NCI-H345 treated with DMSO at 0.1 percent for 48 hours (cell line): ENCODE data around the gene AQP1.
A peak's percentile ranks its signal among the peaks of the same experiment; 100 is the strongest.

Source experiments
- DNase-seq: peaks from one replicate; lab custom pipeline; 2025; ENCODE audit not compliant: unreplicated experiment; lab: John Stamatoyannopoulos, UW

AQP1 gene

DNA sequence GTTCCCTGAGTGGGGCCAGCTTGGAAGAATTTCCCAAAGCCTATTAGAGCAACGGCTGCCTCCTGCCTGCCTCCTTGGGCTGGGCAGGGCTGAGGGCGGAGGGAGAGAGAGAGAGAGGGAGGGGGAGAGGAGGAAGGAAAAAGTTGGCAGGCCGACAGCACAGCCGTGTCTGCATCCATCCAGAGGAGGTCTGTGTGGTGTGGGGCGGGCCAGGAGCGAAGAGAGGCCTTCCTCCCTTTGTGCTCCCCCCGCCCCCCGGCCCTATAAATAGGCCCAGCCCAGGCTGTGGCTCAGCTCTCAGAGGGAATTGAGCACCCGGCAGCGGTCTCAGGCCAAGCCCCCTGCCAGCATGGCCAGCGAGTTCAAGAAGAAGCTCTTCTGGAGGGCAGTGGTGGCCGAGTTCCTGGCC lies at the start of gene AQP1:
TSS of gene AQP1 (plus strand) at position 293 of the 409 bp plus-strand sequence. CDS start at position 350, 57 bp downstream.
- no peak for DNase-seq

DNA sequence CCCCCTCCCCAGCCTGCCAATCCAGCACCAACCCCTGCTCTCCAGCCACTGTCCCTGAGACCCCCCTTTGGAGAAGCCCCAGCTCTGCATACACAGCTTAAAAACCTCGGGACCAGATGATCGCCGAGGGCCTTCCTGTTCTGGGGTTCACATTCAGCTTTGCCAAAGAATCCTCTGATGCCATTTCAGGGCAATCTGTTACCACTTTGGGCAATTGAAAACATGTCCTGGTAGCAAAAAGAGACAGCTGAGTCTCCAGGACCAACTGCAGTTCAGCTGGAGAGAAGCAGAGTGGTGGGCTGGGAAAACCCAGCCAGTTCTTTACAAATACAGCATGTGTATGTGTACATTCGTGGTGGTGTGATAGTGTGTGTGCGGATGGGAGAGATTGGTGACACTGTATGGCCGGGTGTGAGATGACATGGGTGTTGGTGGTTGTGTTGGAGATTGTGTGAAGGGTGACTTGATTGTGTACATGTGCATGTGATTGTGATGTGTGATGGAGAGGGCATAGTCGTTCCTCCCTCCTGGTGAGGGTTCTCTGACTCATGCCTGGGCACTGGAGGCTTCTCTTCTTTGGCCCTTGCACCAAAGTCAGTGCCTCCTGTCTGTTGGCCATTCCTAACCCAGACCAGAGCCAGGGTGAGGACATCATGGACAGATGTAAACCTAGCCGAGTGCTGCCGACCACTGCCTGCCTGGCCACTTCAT lies 48.5 kb upstream of the AQP1 start:
- DNase-seq = no peak

DNA sequence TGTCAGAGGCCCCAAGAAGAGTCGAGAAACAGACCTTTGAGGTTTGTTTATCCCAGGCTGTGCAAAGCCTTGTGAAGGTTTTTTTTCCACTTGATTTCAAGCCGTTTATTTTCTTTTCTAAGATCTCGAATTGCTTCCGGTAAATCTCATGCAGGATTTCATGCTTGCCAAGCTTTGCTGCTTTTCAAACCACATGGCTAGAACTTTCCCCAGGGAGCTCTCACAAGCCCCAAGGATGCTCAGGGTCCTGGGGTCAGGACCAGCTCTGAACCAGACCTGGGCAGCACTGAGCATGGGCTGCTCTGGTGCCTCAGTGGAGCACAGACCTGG lies 48.0 kb upstream of the AQP1 start:
- DNase-seq = no peak

DNA sequence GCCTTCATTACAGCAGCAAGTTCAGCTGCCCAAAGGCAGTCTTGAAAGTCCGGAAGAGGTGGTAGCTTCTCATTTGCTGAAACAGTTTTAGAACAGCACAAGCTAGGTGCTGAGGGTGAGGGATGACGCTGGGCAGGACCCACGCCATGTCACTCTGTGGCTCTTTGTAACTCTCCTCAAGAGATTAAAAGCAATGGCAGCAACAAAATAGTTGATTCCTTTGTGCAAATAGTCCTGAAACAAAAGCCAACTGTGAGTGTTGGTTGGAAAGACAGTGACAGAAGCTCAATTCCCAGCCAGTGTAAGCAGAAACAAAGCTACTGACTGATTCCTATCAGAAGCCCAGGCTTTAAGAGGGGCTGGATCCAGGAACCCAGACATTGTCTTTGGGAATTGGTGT lies 47.6 kb upstream of the AQP1 start:
- DNase-seq = no peak

DNA sequence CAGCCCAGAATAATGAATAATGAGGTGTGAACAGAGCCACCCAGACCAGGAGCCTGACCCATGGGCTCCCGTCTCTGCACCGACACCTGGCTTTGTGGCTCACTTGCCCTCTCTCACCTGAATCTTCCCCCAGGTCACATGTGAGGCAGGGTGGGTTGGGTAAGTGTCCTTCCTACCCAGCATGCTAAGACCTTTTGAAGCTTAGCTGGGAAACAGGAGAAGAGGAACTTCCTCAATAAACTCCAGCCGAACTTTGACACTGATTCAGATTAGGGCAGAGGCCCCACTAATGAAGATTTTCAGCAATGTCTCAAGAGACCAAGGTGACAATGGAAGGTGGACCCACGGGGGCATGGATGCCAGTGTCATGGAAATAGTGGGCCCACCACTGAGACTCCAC lies 46.6 kb upstream of the AQP1 start:
- no peak for DNase-seq

DNA sequence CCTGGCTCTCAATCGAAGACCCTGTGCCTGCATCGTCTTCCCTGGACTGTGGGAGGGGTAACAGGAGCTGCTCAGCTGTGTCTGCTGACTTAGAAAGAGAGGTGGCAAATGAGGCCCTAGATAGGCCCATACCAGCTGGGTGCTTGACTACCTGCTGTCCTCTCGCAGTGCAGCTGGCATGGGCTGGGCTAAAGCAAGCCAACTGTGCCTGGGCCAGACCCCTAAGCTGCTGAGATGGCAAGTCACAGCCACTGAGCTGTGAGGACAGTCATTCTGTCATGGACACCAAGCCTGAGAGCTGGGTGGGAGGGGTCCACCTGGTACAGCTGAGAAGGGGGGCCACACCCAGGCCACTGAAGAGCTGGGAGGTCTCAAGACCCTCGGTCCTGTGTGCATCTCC lies 45.8 kb upstream of the AQP1 start:
- DNase-seq = peak; percentile 67

DNA sequence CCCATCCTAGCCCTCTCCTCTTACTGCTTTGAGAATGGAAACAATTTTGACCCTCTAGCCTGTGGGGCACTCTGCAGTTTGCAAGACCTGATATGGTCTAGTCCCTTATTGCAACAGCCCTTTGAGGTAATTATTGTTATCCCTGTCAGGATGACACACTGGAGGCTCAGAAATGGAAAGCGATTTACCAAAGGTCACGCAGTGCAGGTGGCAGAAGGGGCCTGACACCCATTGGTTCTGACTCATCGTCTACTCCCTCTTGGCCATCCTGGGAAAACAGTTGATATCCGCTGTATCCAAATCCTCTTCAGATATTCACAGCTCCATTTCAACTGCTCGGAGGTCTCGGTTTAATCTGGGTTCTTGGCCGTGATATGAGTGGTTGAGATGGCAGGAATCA lies 44.7 kb upstream of the AQP1 start:
- no peak for DNase-seq

DNA sequence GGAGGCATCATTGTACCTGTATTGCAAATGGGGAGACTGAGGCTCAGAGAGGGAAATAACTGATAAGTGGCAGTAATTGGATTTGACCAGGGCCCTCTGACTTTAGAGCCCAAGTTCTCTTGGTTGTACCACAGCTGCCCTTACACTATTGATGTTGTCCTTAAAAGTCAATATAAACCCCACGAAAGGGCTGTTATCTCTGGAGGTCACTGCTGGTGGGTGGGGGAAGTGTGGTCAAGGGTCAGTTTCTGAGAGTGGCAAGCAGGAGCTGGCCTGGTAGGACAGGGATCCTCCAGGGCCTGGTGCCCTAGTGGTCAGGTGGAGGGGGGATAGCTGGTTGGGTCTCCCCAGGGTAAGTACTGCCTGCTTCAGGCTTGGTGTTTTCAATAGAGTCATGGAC lies 44.2 kb upstream of the AQP1 start:
- no peak for DNase-seq

DNA sequence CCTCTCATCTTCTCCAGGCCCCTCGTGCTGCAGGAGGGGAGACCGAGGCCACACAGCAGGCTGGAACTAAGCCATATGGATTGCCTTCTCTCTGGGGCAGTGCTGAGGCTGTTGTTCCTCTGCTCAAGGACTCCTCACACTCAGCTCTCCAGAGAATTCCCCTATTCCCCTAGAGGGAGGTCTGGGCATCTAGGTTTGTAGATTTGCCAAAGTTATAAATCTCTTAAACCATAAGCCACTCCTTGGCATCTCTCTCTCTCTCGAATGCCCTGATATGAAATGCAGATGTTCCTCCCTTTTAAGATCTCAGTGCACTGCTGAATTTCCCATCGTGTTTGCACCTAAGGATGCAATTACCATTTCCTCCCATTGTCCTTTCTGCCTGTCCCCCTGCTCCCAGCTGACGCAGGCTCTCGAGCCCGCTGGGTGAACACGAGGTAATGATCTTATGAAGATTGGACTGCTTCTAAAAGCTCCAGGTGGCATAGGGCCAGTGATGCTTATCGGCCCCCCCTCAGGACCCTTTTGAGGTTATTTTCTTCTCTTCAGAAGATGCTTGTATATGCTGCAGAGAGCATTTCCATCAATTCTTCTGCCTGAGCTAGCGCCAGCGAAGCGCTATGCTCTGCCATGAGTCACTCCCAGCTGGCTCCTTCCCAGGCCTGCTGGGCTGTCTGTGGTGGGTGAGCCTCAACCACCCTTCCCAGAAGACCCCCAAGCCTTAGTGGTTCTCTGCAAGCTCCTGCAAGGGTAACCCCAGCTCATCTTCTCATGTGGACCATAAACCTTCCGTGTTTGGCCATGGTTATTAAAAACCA lies 41.6 kb upstream of the AQP1 start:
- DNase-seq = peak; percentile 42

DNA sequence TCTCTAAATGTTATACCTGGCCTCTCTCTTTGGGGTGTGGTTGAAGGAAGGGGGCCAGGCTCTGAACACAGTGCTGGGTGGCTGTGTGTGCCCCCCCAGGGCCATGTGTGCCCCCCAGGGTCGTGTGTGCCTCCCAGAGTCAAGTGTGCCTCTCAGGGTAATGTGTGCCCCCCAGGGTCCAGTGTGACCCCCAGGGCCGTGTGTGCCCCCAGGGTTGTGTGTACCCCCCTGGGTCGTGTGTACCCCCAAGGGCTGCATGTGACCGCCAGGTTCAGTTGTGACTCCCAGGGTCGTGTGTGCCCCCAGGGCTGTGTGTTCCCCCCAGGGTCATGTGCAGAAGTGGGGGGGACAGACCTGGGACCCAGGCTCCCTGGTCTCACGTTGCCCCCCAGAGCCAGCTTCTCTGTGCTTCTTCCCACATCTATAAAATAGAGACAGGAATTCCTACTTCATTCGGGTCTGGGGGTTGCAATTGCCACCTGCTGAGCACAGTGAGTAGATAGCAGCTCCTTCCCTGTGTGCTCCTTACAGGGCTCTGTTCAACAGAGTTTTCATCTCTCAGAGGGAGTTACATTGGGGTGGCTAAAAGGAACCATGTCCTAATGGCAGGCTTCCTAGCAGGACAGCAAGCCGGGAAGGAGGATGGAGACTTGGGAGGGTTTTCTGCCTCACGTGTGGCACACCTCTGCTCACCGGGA lies 40.7 kb upstream of the AQP1 start:
- DNase-seq = no peak

DNA sequence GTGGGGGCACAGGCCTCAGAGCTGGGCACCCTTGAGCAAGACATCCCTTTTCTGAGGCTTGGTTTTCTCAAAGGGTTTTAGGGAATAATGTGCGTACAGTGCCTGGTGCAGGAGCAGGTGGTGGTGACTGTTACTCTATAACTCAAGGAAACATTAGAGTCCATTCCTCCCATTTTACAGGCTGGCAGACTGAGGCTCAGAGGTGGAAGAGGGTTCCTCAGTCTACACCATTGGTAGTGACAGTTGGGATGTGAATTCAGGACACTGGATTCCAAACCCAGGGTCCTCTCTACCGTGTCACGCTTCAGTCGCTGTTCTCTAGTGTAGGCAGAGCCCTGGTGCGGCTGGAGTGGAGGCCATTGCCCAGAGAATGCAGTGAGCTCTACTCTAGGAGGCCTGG lies 40.0 kb upstream of the AQP1 start:
- DNase-seq = no peak

DNA sequence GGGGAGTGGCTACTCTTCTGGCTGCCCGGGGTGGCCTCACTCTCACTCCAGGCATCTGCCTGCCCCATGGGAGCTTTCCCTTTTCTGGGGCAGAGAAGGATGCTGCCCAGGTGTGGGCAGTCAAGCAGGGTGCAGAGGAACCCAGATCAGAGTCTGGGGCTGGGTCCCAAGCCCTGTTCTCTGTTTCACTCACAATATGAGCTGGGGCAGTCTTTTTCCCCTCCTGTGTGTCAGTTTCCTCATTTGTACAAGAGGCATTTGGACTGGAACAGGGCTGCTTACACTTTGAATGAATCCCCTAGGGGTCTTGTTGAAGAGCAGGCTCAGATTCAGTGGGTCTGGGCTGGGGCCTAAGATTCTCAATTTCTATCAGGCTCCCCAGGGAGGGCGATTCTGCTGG lies 38.4 kb upstream of the AQP1 start:
- DNase-seq = no peak

DNA sequence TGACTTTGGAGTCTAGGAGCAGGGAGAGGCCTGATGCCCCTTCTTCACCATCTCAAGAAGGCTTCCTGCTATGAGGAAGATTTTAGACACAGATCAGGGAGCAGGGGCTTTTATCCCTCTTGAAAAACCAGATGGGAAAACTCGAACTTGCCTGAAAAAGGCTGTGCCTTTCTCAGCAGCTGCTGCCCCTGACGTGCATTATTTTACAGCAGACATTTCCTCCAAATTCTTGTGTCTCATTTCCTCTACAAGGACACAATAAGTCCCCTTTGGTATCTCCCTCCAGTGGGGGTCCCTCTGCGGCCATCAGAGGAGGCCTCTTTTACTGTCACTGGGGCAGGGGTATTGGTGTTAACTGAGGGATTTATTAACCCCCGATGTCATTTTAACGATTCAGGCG lies 38.0 kb upstream of the AQP1 start:
- DNase-seq = no peak

DNA sequence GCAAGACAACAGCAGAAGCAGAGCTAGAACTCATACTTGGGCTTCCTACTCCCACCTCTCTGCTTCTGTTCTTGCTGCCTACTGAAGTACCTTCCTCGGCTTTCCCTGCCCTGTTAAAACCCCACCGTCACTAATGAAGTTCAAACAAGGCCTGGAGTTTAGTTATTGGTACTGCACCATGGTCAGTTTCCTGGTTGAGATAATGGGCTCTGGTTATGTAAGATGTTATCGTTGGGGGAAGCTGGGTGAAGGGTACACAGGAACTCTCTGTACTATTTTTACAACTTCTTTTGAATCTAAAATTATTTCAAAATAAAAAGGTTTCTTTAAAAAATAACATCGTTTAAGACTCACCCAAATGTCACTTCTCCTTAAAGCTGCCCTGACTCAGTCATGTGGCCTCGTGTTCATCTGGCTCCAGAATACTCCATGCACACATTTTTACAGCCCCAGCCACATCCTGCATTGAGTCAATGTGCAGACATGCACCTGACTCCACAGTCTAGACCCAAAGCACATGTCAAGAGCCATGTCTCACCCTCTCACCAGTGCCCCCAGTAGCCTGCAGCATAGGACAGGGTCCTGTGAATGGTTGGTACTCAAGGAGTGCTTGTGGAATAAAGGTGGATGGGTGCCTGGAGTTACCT lies 36.9 kb upstream of the AQP1 start:
- DNase-seq = no peak

DNA sequence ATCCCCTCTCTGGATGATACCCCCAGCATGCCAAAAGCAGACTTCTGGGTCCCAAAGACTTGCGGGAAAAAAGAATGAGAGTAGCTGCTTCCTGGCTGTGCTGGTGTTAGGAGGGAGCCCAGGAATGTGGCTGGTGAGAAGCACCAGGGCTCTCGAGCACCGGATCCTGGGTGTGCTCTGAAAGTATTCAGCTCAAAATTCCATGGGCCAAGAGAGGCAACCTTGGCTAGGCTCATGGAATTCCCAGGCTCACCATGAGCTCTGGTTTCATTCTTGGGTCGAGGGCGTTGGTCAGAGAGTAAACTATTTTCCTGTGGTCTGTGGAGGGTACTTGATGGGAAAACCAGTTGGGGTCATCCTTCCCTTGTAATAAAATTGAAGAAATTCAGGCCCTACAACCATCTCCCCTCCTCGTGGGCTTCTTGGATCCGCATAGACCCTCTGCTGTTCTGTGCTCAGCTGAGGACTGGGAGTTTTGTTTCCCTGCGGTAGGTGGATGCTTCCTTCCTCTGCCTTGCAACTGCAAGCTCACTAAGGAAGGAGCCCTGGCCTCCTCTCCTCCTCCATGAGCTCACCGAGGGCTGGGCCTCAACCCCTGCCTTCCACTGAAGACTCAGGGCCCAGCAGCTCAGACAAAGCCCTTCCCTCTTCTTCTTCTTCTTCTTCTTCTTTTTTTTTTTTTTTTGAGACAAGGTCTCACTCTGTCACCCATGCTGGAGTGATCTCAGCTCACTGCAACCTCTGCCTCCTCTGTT lies 34.5 kb upstream of the AQP1 start:
- no peak for DNase-seq

DNA sequence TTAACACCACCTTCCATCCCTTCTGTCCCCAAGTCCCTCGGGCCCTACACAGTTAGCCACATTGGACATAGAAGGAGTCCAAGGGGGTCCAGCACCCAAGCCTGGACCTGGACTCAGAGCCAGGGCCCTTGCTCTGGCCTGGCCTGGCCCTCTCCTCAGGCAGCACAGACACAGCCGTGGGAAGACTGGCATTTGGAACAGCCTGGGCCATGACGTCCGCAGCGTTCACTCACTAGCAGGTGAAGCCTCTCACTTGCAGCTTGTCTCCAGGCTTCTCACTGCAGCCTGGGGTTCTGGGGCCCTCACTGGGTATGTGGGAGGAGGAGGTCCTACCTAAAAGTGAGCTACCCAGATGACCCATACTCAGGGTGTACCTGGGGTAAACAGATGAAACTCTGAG lies 33.7 kb upstream of the AQP1 start:
- no peak for DNase-seq

DNA sequence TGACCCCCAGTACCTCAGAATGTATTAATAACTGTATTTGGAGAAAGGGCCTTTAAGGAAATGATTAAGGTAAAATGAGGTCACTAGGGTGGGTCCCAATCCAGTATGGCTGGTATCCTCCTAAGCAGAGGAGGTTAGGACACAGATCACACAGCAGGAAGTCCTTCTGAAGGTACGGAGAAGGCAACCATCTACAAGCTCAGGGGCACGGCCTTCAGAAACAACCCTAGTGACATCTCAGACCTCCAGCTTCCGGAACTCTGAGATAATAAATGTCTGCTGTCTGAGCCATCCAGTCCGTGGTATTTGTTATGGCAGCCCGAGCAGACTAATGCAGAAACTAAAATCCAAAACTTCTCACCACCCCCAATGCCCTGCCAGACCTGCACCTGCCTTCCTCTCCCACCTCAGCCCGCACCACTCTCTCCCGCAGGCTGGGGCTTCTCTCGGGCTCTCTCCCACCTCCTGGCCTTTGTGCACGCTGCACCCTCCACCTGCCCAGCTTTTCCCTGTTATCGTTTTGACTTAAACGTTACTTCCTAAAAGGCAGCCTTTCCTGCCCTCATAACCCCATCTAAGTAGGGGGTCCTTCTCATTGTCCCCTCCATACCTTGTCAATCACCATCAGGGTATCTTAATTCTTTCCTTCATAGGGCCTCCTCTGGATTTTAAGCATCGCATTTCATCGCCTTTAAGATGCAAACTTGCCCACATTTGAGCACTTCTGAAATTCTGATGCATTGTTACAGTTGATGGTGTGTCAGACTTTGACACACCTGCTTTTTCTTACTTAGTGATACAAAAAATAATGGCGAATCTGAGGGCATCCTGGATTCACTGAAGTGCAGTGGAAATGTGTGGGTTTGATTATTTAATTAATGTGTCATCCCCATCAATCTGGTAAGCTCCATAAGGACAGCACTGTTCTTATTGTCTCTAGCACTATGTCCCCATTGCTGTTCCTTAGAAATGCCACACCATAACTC lies 32.2 kb upstream of the AQP1 start:
- DNase-seq = no peak

DNA sequence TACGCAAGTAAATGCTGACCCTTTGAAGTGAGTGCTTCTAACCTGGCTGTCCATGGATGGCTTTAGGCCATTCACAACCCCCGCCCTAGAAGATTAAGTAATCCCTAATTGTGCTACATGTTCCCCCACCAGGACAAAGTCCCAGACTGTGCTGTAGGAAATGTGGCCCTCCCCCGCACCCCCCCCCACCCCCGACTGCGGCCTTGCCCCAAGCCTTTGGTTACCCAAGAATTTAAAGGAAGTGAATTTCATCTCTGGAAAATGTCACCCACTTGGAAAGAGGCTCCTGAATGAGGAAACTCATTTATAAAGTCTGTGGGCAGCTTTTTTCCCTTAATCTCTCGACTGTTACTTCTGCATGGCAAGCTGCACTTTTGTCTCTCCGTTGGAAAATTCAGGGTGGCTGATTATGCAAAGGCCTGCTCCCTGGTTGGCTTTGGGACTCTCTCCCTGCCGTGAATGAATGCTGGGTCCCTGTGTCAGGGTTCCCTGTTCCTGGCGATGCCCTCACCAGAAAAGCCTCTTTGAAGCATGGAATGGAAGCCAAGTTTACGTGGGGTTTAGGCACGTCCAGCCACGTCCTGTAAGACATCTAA lies 31.4 kb upstream of the AQP1 start:
- no peak for DNase-seq

DNA sequence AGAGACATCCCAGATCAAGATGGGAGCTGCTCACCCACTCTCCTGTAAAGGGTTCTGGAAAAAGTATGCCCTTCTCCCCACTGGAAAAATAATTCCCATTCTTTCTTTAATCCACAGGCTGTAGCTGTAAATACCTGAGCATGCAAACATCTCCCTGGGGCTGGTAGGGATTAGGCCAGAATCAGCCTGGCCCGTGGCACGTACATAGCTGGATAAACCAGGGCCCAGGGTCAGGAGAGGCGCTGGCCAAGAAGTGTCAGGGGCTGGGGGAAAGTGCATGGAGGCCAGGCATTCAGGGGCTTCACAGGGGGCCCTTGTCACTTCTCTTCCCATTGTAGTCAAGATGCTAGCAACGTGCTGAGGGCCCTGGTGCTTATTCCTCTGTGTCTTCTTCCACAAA lies 30.7 kb upstream of the AQP1 start:
- DNase-seq = no peak
